HL-60 (cell line): ENCODE data around the gene FIGNL2.

ENCODE experiments used
- DNase-seq, 2 experiments: peaks; one replicate each; pipeline ENCODE4 v3.0.0-alpha.2; 2010 to 2020; ENCODE audit warnings: low read depth in 1 of 2, low spot score in 1 of 2
- H3K27ac ChIP-seq: fragments of 250-450 bp; sonication (Bioruptor Pico); replicated peaks from 2 replicates; pipeline ENCODE4 v1.5.1; 2020; ENCODE audit warnings: mild to moderate bottlenecking, moderate library complexity
- H3K27me3 ChIP-seq: fragments of 250-450 bp; sonication (Bioruptor Pico); 2 replicates; pipeline ENCODE4 v1.5.1; 2021; ENCODE audit warnings: mild to moderate bottlenecking, moderate library complexity; ENCODE audit not compliant: insufficient read depth, poor library complexity, severe bottlenecking
- H3K4me3 ChIP-seq: replicated peaks from 2 replicates; pipeline ENCODE4 v1.5.1; 2011; ENCODE audit warnings: mild to moderate bottlenecking, control low read depth, low read length; ENCODE audit not compliant: insufficient read depth
- CTCF ChIP-seq: IDR thresholded peaks from one replicate; pipeline ENCODE4 v1.5.1; 2011; ENCODE audit warnings: low read length, control low read depth, inconsistent platforms; ENCODE audit not compliant: insufficient read depth
- GABPA ChIP-seq: IDR thresholded peaks from 2 replicates; pipeline ENCODE4 v1.6.1; 2012; ENCODE audit warnings: low read depth
- POLR2AphosphoS5 ChIP-seq: IDR thresholded peaks from 2 replicates; pipeline ENCODE4 v1.6.1; 2012; ENCODE audit warnings: low read depth
- REST ChIP-seq: IDR thresholded peaks from 2 replicates; pipeline ENCODE4 v1.6.1; 2012; ENCODE audit warnings: low read depth; ENCODE audit not compliant: insufficient replicate concordance
- SPI1 ChIP-seq: IDR thresholded peaks from 2 replicates; pipeline ENCODE4 v1.6.1; 2012; ENCODE audit warnings: low read depth, mild to moderate bottlenecking, borderline replicate concordance

The FIGNL2 gene

DNA sequence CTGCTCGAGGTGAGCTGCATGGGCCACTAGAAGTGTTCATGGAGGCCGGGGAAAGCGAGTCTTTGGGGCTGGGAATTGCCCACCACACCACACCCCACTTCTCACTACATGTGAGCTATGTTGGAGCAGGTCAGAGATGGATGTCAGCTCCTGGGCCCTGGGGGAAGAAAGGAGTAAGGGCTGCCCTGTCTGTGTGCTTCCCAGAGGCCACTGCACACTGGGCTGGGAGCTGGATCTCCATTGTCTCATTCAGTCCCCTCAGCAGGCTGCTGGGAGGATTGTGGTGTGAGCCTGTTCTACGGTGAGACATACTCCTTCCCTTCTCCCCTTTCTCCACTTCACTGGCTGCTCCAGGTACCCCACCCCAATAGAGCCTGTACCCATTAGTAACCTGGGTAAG is 10.5 kb downstream of the FIGNL2 start:
- TF ChIP-seq CTCF (no peak), POLR2AphosphoS5 (no peak), REST (no peak), SPI1 (no peak), GABPA (no peak)
- peaks cover 14% of the 10 kb centered on the region for H3K27me3 ChIP-seq
- H3K4me3 ChIP-seq, result no peak overlapping the region
- DNase-seq, result no peak
- H3K27ac ChIP-seq, result no peak overlapping the region

DNA sequence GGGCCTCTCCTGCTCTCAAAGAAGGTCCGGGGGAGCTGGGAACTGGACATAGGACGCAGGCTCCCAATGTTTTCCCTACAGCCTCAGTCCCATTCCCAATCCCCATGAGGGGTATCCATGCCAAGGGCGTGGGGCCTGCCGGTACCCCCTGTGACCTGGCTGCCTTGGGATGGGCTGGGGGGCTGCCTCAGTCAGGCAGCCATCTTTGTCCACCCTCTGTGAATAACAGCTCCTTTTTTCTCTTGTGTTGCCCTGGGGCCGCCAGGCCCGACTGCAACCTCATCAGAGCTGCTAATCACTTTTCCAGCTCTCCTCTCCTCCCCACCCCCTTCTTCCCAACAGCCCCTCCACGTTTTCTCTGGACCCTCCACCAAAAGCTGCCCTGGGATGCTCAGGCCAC is 11.2 kb downstream of the FIGNL2 start:
- Histone ChIP-seq H3K27ac (no peak overlapping the region), H3K27me3 (peaks cover 16% of the 10 kb centered on the region), H3K4me3 (no peak overlapping the region)
- TF ChIP-seq GABPA, result no peak
- no peak for TF ChIP-seq SPI1
- no peak for TF ChIP-seq POLR2AphosphoS5
- TF ChIP-seq CTCF, result no peak
- TF ChIP-seq REST, result no peak
- DNase-seq, result no peak

- H3K27me3 ChIP-seq, result peaks cover 21% of the 10 kb centered on the region
- TF ChIP-seq CTCF, result no peak
- no peak for TF ChIP-seq REST
- no peak for TF ChIP-seq SPI1
- TF ChIP-seq GABPA, result no peak
- TF ChIP-seq POLR2AphosphoS5, result no peak
- H3K27ac ChIP-seq, result no peak overlapping the region
- H3K4me3 ChIP-seq, result no peak overlapping the region
- DNase-seq, result no peak
Measured at GRCh38 chr12:51836827-51837173, 11.7 kb downstream of the FIGNL2 start.
